HG02759 (cell line): ENCODE measurements around the gene MIEF1.

Experiments
- ATAC-seq: cut with Tn5 transposase; IDR thresholded peaks from one replicate; pipeline ENCODE4 v1.9.1; 2021; ENCODE audit warnings: mild to moderate bottlenecking, moderate library complexity; ENCODE audit not compliant: unreplicated experiment

The MIEF1 gene

DNA sequence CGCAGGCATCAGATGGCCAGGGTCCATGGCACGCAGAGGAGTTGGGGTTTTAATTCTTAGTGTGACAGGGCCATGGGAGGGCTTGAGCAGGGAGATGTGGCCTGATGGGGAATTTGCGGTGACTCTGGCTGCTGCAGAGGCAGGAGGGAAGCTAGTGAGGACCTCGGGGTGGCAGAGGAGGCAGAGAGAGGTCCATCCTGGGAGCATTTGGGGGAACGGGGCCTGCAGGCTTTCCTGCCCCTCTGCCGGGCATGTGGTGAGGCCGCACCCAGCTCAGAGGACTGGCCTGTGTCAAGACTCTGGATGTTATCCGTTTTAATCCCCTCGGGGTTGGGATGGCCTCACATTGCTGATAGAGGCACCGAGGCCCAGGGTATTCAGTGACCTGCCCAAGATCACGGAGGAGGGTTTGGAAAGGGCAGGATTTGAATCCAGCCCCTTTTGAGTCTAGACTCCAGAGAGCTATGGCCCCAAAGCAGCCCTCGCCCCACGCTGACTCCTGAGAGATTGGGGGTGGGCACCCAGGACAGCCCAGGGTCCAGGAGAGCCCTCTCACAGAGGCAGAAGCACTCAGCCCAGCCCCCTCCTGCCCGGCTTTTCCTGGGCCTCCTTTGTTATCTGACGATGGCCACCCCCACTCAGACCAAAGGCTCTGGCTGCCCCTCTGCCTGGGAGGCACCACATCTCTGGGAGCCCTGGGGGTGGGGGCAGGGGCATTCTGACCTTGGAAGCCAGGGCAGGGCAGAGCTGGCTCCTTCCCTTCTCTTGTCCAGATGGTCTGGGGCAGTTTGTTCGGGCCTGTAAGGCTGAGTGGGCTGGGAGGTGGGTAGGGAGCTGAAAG is 31.4 kb upstream of the MIEF1 start:
- ATAC-seq: no peak

DNA sequence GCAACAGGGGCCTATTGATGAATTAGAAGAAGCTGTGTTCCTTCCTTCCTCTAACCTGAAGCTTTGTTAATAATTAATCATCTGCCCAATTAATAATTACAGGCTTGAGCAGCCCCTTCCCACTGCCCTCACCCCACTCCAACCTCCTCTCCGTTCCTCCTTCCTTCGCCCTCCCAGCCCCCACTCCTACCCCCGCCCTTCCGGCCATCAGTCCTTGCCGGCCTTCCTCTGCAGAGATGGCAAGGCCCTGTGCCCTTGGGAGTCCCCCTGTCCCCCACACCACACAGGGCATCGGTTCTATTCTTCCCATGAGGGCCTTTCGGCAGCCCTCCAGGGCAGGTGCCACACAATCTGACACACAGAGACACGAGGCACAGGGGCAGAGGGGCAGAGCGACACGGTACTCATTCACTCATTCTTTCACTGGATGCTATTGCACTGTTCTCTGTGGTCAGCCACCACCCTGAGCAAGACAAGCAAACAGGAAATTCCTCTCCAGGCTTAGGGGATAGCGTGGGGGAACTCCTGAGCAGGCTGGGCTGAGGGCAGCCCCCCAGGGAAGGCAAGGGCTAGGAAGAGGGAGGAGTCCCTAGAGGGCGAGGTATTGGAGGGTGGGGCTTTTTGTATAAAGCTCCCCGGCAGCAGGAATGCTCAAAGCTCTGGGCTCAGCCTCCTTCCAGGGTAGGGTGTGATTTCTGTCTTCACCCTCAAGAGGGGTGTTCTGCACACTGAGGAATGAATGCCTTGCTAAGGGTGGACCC is 30.5 kb upstream of the MIEF1 start:
- ATAC-seq: peak; percentile 68

DNA sequence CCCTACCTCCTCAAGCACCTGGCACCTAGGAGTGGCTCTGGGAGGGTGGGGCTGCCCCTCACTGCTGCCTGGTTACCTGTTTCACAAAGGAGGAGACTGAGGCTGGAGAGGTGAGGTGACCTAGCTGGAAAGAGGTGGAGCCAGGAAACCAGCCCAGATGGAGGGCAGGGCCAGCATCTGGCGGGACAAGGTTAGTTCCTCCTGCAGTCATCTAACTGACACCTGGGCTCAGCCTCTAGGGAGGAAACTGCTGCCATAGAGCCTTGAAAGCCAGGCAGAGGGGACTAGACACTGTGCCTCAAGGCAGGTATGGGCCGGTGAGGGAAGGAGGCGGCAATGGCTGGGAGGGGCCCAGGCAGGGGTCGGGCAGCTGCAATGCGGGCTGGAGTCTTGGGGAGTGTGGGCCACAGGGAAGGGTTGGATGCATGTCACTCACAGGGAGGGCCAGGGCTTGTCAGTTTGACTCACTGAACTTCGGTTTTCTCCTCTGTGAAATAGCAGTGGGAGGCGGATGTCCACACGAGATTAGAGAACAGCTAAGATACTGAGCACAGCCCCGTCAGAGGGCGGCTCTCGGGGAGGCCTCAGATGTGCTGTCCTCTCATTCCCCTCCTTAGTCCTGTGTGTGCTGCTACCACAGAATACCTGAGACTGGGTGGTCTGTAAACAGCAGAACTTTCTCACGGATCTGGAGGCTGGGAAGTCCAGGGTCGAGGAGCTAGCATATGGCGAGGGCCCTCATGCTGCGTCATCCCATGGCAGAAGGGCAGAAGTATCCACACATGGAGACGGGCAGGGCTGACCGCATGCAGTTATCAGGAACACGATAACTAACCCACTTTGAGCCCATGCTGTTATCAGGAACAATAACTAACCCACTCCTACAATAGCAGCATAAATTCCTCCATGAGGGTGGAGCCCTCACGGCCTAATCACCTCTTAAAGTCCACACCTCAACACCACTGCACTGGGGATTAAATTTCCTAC is 29.2 kb upstream of the MIEF1 start:
- no peak for ATAC-seq

DNA sequence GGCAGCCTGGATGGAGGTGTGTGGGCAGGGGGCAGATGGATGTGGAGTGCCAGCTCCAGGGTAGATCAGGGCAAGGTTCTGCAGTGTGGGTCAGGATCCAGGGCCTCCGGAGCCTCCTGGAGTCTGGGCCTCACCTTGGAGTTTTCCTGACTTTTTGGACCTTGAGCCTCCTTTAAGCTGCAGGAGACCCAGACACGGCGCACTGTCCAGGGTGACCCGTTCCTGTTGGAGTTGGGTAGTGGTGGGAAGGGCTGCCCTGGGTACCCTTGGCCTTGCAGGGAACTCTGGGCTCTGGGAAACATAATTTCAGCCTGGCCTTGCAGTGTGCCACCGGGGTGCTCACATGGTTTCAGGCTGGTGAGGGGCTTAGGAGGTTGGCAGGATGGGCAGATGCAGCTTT is 28.2 kb upstream of the MIEF1 start:
- ATAC-seq: no peak

DNA sequence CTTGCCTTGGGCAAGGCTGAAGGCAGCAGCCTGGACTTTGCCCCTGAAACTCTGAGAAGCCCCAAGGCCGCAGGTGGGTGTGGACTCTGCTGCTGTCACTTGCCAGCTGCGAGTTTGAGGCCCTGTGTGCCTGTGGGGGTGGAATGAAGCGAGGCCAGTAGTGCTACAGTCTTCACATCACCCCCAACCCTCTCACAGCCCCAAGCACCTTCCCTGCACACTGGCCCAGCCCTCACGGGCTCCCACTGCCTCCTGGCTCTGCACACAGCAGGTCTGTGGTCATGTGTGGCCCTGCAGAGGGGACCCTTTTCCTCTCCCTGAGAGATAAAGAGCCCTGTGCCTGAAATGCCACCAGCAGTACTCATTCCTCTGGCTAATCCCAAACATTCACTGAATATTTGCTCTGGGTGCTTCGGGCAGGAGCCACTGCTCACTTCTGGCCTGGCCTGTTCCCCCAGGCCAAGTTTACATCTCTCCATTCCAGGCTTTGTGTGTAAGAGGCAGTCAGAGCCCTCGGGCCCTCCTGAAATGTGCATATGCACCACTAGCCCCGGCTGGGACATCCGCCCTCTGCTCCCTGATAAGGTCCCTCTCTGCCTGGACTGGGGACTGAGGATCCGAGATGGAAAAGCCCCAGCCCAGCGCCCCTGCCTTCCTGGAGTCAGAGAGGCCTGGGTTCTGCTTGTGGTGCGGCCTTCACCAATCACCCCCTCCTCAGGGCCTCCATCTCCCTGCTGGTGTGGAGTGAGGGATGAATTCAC is 27.6 kb upstream of the MIEF1 start:
- ATAC-seq: no peak

DNA sequence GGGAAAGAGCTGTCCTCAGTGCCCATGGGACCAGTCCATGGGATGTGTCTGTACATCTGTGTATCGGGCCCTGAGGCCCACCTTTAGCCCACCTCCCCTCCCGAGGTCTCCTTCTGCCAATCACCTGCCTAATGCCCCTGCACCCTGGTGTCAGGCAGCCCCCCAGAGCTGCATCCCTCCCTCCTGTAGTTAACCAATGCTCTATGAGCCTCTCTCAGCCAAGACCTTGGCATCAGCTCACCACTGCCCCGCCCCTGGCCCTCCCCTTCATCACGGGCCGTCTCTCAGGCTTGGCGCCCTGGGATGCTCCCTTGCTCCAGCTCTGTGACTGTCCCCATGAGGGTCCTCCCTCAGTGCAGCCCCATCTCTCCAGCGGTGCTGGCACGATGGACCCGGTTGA is 26.8 kb upstream of the MIEF1 start:
- ATAC-seq: no peak

DNA sequence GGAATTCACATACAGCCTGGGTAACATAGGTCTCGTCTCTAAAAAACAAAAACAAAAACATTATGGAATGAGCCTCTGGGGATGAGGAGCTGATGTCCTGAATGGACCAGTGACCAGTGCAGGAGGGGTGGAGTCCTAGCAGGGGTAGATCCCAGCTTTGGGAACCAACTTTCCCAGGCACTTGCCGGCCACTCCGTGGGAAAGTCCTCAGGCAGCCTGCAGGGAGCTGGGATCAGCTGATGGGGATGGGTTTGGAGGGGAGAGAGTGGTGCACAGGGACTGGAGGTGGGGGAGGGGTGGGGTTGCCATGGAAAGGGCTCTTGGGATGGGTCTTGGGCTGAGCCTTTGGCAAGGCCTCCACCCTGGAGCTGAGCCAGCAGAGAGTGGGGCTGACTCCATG is 26.2 kb upstream of the MIEF1 start:
- ATAC-seq: no peak

DNA sequence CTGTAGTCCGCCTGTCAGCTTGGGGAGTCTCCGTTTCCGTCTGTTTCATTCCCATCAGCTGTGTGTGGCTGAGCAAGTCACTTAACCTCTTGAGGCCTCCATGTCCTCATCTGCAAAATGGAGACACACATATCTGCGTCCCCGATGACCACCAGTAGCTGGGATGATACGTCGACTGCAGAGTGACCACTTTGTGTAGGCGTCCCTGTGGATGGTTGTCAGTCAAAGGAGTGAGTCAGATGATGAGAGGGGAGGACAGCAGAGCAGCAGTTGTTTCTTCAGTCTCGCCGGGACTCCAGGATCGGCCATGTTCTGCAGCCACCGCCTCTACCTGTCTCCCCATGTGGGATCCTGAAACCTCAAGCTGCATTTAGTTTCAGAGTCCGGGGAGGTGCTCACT is 25.4 kb upstream of the MIEF1 start:
- ATAC-seq: no peak

DNA sequence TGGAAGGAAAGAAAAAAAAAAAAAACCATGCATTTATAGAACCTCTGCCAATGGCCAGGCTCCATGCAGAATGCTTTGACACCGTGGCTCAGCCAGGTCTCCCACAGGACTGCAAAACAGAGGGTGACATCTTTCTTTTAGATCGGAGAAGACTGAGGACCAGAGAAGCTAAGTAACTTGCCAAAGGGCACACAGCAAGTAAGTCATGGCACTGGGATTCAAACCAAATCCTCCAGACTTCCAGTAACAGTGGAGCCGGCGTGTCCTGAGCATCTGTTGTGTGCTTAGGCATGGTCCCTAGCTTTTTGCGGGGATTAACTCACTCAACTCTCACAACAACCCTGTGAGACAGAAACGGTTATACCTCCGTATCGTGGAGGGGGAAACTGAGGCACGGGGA is 24.5 kb upstream of the MIEF1 start:
- no peak for ATAC-seq

DNA sequence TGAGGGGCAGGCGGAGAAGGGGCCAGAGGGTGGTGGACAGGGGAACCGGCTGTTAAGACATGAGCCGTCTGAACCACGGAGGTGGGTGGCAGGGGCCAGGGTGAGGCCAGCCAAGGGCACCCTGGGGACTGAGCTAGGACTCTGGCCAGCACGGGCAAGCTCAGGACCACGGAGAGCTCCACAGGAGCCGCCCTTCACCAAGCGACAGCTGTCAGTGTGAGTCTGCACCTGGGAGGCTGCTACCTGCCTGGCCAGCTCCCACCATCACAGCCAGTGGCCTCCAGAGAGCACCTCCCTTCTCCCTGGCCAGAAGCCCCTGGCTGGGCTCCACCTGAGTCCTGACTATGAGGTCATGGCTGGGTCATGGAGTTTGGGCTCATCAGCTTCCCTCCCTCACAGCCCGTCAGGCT is 23.6 kb upstream of the MIEF1 start:
- no peak for ATAC-seq

DNA sequence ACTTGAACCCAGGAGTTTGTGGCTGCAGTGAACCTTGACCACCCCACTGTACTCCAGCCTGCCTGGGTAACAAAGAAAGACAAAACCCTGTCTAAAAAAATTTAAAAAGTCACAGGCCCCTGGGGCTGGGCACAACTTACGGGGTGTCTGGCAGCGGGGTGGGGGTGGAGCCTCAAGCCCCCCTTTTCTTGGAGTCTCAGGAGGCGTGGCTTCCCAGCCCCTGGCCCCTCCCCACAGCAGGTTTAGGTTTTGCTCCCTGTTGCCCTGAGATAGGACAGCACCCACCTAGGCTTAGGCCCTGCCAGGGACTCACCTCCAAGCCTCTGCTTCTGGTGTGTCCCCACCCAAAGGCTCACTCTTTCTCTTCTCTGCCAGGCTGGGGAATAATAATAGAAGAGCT is 22.8 kb upstream of the MIEF1 start:
- no peak for ATAC-seq

DNA sequence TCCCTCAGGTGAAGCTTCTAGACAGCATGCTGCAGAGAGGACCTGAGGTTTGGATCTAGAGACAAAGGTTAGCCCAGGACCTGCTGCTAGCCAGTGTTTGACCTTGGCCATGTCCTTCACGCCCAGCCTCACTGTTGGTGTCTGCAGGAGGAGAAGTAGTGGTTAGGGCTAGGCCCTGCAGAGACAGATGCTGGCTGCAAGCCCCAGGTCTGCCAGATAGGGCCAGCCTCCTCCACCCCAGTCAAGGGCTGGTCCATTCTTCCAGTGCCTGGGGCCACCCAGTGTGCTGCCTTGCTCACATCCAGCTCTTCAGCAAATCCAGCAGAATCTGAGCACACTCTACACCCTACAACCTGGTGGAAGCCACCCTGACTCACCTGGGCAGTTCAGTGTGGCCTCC is 21.5 kb upstream of the MIEF1 start:
- ATAC-seq: no peak

DNA sequence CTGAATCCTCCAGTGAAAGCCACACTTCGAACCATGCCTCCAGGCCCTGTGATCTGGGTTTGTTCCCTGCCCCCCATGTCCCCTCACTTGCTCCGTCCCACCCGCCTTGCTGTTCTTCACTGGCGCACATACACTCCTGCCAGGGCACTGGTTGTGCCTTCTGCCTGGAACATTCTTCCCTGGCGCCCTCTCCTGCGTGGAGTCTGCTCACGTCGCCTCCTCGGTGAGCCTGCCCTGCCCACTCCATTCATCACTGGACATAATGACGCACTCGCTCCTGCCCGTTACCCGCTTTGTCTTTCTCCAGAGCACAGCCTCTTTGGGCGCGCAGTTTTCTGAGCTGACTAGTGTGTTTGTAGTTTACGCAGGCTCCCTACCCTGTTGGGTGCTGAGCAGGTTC is 21.0 kb upstream of the MIEF1 start:
- ATAC-seq: no peak

DNA sequence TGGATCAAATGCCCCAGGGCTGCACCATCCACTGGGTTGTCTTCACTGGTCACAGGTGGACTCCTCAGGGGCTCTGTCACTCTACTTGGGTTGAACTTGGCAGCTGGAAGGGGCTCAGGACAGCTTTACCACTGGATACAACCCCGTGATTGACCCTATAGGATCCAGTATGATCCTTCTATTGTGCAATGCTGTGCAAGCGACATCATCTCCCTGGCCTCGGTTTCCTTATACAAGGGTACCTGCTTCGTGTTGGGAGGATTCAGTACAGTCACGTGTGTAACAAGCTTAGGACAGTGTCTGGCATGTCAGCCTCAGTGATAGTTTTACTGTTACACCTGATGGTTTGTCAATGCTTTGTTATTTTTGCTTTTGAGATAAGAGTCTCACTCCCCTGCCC is 20.5 kb upstream of the MIEF1 start:
- ATAC-seq: no peak

DNA sequence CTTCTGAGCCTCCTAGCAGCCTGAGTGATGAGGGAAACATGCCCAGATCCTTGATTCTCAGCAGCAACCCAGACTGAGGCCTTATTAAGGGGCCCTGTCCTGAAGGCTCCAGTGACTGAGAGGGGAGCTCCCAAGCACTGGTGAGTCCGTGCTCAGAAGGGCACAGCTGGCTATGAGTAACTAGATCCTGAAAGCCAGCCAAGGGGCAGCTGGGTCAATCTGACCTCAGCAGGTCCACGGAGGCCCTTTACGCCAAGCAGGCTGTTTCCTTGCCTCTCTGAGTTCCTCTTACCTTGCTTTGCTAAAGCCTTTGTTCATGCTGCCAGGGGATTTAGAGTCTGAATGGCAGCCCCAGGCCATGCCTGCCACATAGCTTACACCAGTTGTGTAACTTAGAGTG is 19.3 kb upstream of the MIEF1 start:
- no peak for ATAC-seq

DNA sequence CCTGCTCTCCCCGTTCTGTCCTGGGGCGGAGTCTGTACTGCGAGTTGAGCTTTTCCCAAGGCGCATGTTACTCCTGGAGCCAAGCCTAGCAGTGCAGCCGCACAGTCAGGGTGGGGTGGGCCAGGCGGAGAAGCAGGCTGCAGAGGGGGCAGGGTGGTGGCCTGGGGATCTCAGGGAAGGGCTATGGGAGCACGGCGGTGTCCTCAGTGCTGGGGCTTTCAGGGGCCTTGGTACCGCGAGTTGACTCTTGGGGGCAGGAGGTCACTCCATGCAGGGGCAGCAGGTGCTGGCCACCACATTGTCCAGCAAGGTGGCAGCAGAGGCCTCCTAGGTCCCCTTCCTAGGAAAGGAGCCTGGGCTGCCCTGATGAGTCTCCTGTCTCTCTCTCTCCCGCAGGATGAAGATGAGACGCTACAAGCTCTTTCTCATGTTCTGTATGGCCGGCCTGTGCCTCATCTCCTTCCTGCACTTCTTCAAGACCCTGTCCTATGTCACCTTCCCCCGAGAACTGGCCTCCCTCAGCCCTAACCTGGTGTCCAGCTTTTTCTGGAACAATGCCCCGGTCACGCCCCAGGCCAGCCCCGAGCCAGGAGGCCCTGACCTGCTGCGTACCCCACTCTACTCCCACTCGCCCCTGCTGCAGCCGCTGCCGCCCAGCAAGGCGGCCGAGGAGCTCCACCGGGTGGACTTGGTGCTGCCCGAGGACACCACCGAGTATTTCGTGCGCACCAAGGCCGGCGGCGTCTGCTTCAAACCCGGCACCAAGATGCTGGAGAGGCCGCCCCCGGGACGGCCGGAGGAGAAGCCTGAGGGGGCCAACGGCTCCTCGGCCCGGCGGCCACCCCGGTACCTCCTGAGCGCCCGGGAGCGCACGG is 14.9 kb upstream of the MIEF1 start:
- ATAC-seq: no peak

DNA sequence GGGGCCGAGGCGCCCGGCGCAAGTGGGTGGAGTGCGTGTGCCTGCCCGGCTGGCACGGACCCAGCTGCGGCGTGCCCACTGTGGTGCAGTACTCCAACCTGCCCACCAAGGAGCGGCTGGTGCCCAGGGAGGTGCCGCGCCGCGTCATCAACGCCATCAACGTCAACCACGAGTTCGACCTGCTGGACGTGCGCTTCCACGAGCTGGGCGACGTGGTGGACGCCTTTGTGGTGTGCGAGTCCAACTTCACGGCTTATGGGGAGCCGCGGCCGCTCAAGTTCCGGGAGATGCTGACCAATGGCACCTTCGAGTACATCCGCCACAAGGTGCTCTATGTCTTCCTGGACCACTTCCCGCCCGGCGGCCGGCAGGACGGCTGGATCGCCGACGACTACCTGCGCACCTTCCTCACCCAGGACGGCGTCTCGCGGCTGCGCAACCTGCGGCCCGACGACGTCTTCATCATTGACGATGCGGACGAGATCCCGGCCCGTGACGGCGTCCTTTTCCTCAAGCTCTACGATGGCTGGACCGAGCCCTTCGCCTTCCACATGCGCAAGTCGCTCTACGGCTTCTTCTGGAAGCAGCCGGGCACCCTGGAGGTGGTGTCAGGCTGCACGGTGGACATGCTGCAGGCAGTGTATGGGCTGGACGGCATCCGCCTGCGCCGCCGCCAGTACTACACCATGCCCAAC is 14.1 kb upstream of the MIEF1 start:
- no peak for ATAC-seq

DNA sequence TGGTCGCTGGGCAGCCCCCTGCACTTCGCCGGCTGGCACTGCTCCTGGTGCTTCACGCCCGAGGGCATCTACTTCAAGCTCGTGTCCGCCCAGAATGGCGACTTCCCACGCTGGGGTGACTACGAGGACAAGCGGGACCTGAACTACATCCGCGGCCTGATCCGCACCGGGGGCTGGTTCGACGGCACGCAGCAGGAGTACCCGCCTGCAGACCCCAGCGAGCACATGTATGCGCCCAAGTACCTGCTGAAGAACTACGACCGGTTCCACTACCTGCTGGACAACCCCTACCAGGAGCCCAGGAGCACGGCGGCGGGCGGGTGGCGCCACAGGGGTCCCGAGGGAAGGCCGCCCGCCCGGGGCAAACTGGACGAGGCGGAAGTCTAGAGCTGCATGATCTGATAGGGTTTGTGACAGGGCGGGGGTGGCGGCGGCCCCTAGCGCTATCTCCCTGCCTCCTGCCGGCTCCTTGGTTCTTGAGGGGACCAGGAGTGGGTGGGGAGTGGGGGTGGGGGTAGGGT is 13.5 kb upstream of the MIEF1 start:
- ATAC-seq: no peak
